Ishikawa (cell line): ENCODE data around the gene SCN4B.

ENCODE experiments used
- CEBPB ChIP-seq: IDR thresholded peaks from 2 replicates; pipeline ENCODE4 v1.6.1; 2012
- CREB1 ChIP-seq: IDR thresholded peaks from 2 replicates; pipeline ENCODE4 v1.6.1; 2012; ENCODE audit warnings: low read depth
- EGR1 ChIP-seq: IDR thresholded peaks from 2 replicates; pipeline ENCODE4 v1.6.1; 2012
- EP300 ChIP-seq: IDR thresholded peaks from 2 replicates; pipeline ENCODE4 v1.6.1; 2012; ENCODE audit warnings: borderline replicate concordance
- FOXM1 ChIP-seq: IDR thresholded peaks from 2 replicates; pipeline ENCODE4 v1.6.1; 2012; ENCODE audit warnings: low read depth, borderline replicate concordance
- NFIC ChIP-seq: IDR thresholded peaks from 2 replicates; pipeline ENCODE4 v1.6.1; 2012
- RAD21 ChIP-seq: IDR thresholded peaks from 2 replicates; pipeline ENCODE4 v1.6.1; 2012; ENCODE audit warnings: low read depth
- TAF1 ChIP-seq: IDR thresholded peaks from 2 replicates; pipeline ENCODE4 v1.6.1; 2012; ENCODE audit warnings: low read depth, mild to moderate bottlenecking
- TCF12 ChIP-seq: IDR thresholded peaks from 2 replicates; pipeline ENCODE4 v1.6.1; 2012; ENCODE audit warnings: low read depth
- TEAD4 ChIP-seq: IDR thresholded peaks from 2 replicates; pipeline ENCODE4 v1.6.1; 2012
- YY1 ChIP-seq: IDR thresholded peaks from 2 replicates; pipeline ENCODE4 v1.6.1; 2012; ENCODE audit warnings: low read depth
- ZBTB7A ChIP-seq: IDR thresholded peaks from 2 replicates; pipeline ENCODE4 v1.6.1; 2012; ENCODE audit warnings: low read depth
- TF ChIP-seq, protein P1 (sequence below): IDR thresholded peaks from 2 replicates; pipeline ENCODE4 v1.6.1; 2012
- TF ChIP-seq, protein P2 (sequence below): IDR thresholded peaks from 2 replicates; pipeline ENCODE4 v1.6.1; 2012
- TF ChIP-seq, protein P3 (sequence below): IDR thresholded peaks from 2 replicates; pipeline ENCODE4 v1.6.1; 2012; ENCODE audit warnings: low read depth, mild to moderate bottlenecking

The SCN4B gene

DNA sequence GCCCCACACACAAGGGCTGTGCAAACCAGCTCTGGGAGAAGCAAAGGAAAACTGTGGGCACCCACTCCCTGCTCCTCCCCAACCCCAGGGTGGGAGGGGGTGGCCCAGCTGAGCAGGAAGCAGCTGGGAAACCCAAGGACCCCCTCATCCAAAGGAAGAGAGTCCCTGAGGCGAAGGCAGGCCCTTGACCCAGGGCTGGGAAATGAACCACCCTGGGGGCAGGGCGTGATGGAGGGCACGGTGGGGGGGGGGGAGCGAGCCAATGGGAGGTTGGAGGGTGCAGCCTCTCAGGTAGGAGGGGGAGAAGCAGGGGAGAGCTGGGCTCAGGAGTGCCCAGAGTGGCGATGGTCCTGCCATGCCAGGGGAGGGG, 16.8 kb downstream of the SCN4B start:
- TF ChIP-seq EP300 = no peak
- TF ChIP-seq CREB1 = no peak
- no peak for TF ChIP-seq YY1
- TF ChIP-seq, protein P1, sequence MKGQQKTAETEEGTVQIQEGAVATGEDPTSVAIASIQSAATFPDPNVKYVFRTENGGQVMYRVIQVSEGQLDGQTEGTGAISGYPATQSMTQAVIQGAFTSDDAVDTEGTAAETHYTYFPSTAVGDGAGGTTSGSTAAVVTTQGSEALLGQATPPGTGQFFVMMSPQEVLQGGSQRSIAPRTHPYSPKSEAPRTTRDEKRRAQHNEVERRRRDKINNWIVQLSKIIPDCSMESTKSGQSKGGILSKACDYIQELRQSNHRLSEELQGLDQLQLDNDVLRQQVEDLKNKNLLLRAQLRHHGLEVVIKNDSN = no peak
- no peak for TF ChIP-seq TCF12
- TF ChIP-seq NFIC = no peak
- no peak for TF ChIP-seq EGR1
- no peak for TF ChIP-seq TEAD4
- TF ChIP-seq CEBPB = no peak
- no peak for TF ChIP-seq TAF1
- no peak for TF ChIP-seq FOXM1
- TF ChIP-seq, protein P2, sequence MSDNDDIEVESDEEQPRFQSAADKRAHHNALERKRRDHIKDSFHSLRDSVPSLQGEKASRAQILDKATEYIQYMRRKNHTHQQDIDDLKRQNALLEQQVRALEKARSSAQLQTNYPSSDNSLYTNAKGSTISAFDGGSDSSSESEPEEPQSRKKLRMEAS = no peak
- no peak for TF ChIP-seq ZBTB7A

DNA sequence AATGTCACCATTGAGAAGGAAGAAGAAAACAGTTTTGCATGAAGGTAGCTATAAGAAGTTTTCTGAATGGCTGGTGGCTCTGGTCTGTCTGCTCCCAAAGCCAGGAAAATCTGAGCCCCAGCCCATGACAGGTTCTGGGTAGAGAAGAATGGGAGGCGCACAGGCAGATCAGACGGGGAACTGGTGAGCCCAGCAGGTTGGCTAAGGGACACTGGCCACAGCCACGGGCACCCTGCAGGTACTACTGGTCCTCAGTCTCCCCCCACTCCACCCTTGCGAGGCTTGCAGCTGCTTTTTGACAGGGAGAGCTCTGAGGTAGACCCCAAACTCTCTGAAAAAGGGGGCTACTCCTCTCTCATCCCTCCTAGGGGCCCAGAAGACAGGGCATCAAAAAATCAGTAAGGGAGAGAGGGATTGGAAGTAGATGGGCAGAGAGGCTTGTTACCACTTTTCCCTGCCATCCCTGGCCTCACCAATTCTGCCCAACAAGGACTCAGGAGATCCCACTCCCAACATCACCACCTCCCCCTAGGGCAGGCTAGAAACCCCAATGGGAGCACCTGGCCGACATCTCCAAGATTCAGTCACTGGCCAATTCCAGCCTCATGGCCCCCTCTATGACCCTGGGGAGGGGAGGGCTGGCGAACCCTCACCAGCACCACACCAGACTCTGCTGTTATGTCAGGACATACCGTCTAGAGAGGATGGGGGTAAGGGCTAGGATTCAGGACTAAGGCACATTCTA, 17.4 kb downstream of the SCN4B start:
- TF ChIP-seq TEAD4 (no peak), ZBTB7A (no peak), NFIC (no peak)

DNA sequence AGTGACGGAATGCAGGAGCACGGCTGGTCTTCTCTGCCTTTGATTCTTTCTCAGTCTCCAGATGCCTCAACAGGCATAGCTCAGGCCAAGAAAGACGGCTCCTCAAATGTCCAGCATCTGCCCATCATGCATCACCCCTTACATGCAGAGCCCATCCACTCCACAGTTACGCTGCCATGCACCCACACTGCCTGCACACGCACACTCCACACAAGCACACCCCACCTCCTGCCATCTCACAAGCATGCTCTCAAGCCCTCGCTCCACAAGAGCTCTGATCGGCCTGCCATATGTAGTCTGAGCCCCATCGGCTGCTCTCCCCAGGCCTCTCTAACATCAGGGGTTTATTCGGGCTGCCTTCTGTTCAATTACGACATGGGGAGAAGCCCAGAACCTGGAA, 18.8 kb downstream of the SCN4B start:
- TF ChIP-seq, protein P3, sequence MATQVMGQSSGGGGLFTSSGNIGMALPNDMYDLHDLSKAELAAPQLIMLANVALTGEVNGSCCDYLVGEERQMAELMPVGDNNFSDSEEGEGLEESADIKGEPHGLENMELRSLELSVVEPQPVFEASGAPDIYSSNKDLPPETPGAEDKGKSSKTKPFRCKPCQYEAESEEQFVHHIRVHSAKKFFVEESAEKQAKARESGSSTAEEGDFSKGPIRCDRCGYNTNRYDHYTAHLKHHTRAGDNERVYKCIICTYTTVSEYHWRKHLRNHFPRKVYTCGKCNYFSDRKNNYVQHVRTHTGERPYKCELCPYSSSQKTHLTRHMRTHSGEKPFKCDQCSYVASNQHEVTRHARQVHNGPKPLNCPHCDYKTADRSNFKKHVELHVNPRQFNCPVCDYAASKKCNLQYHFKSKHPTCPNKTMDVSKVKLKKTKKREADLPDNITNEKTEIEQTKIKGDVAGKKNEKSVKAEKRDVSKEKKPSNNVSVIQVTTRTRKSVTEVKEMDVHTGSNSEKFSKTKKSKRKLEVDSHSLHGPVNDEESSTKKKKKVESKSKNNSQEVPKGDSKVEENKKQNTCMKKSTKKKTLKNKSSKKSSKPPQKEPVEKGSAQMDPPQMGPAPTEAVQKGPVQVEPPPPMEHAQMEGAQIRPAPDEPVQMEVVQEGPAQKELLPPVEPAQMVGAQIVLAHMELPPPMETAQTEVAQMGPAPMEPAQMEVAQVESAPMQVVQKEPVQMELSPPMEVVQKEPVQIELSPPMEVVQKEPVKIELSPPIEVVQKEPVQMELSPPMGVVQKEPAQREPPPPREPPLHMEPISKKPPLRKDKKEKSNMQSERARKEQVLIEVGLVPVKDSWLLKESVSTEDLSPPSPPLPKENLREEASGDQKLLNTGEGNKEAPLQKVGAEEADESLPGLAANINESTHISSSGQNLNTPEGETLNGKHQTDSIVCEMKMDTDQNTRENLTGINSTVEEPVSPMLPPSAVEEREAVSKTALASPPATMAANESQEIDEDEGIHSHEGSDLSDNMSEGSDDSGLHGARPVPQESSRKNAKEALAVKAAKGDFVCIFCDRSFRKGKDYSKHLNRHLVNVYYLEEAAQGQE = no peak
- TF ChIP-seq TEAD4 (no peak), TAF1 (no peak), RAD21 (no peak), CREB1 (no peak), CEBPB (no peak), EP300 (no peak), TCF12 (no peak)
- TF ChIP-seq, protein P1 = no peak

DNA sequence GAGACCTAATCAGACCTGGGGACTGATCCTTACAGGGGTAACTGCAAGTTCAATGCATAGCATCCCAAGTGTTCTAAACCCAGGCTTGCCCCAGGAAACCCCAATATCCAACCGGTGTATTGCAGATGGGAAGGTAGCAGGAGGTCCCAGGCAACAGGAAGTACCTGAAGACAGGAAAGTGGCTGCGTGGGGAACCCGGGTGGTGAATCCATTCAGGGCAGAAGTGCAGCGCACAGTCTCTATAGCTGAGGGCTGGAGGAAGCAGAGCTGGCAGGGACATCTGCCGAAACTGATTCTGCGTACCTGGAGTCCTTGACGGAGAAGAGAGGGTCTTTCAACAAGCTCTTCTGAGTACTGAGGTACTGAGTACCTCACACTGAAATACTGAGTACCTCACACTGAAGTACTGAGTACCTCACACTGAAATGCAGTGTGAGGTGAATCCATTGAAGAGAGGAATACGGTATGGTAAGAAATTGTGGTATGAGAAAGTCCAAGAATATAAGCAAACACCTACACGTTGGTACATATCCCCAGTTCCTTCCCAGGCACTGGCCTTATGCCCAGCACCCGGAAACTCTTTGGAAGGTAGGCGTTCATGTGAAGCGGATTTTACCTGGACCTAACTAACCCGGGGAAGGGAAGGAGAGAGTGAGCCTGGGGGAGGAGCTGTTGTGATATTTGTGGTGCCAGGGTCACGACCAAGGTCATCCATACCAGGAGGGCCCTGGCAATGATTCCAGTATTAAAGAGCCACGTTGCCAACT, 20.1 kb downstream of the SCN4B start:
- TF ChIP-seq NFIC = no peak
- TF ChIP-seq, protein P1 = no peak

DNA sequence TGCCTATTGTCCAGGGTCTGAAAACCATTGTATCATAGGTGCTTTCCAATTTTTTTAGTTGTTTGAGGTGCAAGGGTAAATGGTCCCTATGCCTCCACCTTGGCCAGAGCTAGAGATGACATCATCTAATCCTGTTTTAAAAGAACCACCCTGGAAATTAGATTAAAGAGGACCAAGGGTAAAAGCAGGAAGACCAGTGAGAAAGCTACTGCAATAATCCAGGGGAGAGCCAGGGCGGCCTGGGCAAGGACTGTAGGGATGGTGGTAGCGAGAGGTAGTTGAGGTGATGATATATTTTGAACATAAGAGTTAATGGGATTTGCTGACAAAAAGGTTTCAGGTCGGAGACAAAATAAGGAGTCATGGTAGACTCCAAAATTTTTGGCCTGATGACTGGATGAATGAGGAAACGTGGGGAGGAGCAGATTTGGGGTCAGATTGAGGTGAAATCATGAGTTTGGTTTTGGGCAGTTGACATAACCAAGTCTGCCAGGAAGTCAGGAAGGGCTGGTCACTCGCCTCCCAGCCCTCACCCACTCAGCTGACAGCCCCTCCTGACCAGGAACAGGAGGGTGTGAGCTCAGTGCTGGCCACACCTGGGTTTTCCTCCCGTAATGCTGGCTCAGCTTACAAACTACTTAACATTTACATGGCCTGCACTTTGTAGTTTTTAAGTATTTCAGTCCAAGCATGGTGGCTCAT, 23.0 kb downstream of the SCN4B start:
- TF ChIP-seq, protein P1 = no peak
- no peak for TF ChIP-seq TEAD4
- TF ChIP-seq, protein P3 = no peak
- no peak for TF ChIP-seq ZBTB7A
- no peak for TF ChIP-seq FOXM1
- TF ChIP-seq CEBPB = no peak
- TF ChIP-seq, protein P2 = no peak
- no peak for TF ChIP-seq NFIC
- TF ChIP-seq EGR1 = no peak
- no peak for TF ChIP-seq TCF12
- TF ChIP-seq EP300 = no peak
- TF ChIP-seq RAD21 = no peak
- TF ChIP-seq CREB1 = no peak
